NK-92 (cell line): Measurements from ENCODE around the gene CAPN9.

ENCODE experiments used
- DNase-seq: peaks from one replicate; lab custom pipeline; 2025; ENCODE audit not compliant: unreplicated experiment; lab: John Stamatoyannopoulos, UW

Gene CAPN9

DNA sequence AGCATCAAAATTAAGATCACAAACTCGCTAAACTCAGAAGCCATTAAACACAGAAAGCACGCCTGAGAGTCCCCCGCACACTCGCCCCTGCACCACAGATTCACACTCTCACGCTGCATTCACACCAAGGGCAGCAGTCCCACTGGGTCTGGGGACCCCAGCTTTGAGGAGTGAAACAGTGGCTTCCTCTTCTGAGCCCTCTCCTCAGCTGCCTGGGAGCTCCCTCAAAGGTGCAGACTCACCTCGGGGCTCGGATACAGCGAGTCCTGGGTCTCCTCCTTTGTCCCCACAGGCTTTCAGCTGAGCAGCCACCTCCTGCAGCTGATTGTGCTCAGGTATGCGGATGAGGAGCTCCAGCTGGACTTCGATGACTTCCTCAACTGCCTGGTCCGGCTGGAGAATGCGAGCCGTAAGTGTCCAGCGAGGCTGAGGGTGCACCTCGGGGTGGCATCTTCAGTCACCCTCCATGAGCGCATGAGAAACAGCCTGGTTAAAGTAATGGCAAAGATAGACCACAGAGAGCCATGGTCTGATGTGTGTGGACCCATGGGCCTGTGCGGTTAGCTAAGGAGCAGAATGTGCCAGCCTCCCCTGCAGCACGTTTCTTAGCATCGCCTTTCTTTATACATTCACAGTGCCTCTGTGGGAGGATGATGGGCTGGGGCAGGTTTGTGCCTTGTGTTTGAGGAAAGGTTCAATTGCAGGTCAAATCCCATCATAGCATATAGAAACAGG lies 47.9 kb downstream of the CAPN9 start:
- DNase-seq, result no peak

DNA sequence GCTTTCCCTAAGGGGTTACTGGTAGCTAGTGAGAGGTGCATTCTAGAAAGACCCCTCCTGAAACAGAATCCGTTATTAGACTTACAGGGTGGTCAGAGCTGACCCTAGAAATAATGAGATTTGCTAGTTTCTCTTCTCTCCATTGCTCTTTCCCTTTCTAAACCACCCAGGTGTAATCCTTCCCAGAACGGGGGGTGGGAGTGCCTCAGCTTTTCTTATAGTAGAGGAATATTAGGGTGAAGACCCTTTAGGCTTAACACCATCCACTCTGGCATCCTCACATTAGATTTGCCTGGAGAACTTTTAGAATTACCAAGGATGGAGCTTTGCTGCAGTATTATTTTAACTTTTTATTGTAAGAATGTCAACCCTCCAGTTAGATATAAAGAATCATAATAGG lies 49.4 kb downstream of the CAPN9 start:
- no peak for DNase-seq

DNA sequence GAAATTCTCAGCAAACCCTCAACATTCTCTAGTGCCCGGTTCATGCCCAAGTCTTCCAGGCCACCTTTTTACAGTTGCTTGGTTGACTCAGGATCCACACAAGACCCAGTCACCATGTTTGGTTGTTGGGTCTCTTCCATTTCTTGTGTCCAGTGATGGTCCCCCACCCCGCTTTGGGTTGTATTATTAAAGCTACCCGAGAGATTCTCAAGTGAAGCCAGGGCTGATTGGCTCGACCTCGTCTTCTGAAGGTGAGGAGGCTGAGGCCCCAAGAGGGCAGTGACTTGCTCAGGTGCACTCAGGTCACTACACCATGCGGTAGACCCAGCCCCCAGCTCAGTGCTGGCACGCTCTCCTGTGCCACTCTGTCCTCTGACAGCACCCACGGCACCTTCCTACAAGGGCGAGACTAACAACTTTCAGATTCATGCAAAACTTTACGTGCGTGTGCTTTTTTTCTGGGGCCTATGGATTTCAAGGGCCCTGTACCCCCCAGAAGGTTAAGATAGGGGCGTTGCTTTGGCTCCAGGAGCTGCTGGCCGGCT lies 50.3 kb downstream of the CAPN9 start:
- no peak for DNase-seq

DNA sequence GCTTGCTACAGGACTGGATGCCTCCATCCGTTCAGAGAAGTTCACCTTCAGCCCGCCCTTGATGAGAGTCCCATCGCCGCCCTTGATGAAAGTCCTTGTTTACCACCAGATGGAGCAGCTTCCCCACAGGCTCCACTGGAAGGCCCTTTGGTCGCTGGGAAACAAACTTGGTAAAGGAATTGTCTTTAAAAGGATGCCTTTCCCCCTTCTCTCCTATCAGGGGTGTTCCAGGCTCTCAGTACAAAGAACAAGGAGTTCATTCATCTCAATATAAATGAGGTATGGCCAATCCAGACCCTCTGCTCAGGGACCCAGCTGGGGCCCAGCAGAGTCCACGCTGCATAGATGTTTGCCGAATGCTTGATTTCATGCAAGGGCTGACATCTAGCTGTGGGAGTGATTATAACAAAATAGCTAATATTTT lies 50.8 kb downstream of the CAPN9 start:
- DNase-seq, result no peak

DNA sequence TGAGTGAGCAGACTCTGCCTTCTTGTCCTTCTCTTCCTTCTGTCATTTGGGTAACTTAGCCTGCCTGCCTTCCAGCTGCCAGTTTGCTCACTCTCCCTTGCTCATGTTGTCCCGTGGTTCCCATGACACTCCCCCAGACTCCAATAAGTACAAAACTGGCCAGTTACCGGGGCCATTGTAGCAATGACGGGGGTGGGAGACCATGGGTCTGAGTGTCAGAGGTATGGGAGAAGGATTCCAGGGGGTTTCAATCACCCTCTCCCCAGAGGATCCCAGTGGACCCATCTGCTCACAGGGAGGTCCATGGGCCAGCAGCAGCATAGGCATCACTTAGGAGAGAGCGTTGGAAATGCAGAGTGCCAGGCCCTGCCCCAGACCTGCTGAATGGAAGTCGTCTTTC lies 51.3 kb downstream of the CAPN9 start:
- no peak for DNase-seq

DNA sequence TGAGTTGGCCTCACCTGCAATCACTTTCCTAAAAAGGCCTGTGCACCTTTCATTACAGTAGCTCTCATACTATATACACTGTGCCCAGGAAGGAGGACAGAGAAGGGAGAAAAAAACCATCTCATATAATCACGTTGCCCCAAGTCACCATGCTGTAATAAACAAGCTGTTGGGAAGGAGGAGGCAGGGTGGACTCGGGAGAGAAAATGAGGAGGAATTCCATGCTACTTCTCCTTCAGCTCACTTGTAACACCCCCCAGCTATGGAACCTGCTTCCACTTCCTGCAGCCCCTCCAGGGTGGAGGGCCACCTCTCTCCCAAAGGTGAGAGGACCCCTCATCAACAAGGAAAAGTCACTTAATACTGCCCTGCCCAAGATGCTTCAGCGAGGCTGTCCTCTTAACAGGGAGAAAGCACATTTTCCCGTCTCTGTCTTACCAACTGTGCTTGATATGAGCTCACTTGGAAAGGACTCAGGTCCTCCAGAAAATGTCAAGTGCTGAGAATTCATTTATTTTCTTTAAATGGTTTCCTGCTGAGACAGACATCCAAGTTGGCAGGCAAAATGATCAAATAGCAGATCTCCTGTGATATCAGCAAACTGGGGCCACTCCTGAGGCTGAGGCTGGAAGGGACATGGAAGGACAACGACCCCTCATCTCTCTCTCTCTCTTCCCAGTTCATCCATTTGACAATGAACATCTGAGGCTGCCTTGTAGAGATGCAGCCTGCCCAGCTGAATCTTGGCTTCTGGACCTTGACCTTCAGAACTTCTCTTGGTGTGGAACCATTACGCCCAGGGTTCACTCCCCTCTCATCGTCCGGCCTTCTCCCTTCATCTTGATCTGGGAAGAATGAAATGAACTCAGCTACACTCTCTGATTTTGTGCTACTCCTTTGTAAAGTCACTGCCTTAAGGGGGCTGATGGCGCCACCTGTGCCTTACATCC lies 54.0 kb downstream of the CAPN9 start:
- no peak for DNase-seq

DNA sequence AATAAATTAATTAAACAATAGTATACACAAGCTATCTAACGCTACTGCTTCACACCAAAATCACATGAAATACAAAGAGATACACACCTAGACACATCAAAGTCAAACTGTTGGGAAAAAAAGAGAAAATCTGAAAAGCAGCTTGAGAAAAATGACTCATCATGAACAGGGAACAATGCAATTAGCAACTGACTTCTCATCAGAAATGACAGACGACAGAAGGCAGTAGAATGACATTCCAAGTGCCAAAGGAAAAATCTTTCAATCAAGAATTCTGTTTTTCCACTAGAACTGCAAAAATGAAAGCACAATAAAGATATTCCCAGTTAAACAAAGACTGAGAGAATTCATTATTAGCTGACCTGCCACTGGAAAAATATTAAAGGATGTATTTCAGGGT lies 57.2 kb downstream of the CAPN9 start:
- DNase-seq, result no peak

DNA sequence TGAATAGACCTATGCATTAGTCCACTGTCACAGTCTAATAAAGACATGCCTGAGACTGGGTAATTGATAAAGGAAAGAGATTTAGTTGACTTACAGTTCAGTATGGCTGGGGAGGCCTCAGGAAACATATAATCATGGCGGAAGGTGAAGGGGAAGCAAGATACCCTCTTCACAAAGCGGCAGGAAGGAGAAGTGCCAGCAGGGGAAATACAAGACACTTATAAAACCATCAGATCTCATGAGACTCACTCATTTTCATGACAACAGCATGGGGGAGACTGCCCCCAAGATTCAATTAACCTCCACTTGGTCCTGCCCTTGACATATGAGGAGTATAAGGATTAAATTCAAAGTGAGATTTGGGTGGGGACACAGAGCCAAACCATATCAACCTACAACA lies 59.4 kb downstream of the CAPN9 start:
- DNase-seq, result no peak

DNA sequence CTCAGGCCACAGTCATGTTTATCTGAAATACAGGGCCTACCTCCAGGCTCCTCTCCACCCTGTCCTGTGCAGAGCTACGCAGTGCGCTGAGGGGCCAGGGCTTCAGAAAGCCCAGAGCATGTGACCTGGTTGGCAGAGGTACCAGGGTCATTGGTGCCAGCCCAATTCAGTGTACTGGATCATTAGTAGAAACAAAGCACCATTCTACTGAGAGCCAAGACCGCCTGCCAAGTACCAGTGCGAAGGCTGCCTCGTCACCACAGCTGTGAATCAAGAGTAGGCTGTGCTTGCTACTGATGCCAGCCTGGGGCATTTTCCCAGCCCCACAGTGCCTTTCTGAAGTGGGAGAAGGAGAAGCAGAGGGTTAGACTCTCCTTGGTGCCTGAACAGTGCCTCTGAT lies 59.8 kb downstream of the CAPN9 start:
- no peak for DNase-seq

DNA sequence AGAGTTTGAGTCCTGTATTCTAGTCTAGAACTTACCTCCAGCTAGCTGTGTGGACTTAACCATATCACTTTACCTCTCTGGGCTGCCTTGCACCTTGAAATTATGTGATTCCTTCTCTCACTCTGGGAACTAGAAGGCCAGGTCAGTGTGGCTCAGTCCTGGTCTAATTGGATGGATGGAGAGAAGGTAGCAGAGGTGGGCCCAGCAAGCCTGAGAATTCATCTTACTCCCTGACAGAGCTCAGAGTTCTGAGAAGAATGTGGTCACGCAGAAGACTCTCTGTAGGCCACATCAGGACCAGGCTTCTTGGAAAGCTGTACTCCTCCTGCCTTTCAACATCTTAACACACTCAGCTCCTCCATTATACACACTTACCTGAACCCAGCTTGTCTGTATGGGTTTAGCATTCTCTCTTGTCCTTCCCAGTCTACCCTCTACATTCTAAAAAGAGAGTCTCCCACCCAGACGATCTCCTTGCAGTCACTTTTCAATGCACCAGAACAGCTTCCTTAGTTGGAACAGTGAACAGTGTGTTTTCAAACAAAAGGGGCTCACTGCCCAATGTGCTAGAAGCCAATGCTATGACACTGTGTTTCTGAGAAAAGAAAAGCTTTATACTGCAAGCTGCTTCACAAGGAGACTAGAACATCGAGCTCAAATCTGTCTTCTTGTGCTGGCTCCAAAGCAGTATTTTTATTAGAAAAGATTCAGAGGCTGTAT lies 60.5 kb downstream of the CAPN9 start:
- no peak for DNase-seq

DNA sequence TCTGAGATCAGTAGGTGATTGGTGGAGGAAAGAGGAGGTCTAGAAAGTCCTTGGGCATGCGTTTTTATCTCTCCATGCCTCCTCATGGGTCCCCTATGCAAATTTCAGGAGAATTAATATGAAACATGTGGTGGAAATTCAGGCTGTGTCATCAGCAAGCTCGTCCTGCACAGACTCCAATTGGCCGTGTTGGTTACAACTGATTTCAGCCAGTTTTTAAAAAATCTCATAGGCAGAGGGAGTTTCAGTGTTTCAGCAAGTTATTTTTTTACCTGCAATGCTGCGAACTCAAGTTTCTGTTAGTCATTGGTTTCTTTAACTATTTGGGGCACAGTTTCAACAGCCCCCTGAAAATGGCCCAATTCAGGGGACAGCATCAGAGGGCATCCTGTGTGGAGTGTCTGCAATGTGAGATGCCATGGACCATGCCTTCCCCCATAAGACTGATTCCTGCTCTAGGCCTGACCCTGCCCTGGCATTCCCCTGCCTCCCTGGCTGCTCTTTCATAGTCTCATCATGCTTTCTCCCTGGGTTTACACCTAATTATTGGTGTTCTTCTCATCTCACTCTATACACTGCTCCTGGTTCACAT lies 61.2 kb downstream of the CAPN9 start:
- DNase-seq, result no peak

DNA sequence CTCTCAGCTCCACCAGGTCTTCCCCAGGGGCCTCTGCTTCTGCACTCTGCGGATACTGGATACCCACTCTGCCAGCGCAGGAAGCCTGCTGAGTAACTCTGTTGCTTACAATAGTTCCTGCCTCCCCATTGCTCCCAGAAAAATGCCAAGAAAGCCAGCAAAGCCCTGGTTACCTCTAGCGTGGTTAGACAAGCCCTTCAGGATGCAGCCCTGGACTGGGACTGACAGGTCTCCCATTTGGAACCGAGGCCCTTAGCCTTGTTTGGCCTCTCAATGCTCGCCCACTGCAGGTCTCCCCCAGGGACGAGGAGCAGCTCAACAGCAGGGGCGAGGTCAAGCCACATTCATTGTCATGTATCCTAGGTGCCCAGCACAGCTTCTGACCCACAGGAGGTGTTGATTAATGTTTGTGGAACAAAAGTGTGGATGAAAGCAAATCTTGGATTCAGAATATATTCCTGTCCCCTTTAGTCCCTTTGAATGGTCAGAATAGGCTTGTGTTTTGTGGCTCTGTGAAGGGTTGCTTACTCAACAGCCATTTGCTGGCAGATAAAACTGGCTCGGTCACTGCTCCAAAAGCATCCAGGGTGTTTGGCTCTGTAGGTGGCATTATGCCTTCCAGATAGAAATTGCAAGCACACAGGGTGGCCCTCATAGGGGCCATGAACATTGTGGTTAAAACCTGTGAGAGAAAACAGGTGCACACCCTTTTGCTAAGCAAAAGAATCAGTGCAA lies 62.2 kb downstream of the CAPN9 start:
- no peak for DNase-seq

DNA sequence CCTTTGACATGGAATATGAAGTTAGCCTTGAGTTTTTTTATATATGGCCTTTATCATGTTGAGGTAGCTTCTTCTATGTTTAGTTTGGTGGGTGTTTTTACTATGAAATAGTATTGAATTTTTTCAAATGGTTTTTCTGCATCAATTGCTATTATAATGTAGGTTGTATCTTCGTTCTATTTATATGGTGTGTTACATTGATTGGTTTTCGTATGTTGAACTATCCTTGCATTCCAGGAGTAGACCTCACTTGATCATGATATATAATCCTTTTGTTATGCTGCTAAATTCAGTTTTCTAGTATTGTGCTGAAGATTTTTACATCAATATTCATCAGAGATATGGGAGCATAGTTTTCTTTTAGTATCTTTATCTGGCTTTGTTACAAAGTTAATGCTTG lies 65.4 kb downstream of the CAPN9 start:
- no peak for DNase-seq

DNA sequence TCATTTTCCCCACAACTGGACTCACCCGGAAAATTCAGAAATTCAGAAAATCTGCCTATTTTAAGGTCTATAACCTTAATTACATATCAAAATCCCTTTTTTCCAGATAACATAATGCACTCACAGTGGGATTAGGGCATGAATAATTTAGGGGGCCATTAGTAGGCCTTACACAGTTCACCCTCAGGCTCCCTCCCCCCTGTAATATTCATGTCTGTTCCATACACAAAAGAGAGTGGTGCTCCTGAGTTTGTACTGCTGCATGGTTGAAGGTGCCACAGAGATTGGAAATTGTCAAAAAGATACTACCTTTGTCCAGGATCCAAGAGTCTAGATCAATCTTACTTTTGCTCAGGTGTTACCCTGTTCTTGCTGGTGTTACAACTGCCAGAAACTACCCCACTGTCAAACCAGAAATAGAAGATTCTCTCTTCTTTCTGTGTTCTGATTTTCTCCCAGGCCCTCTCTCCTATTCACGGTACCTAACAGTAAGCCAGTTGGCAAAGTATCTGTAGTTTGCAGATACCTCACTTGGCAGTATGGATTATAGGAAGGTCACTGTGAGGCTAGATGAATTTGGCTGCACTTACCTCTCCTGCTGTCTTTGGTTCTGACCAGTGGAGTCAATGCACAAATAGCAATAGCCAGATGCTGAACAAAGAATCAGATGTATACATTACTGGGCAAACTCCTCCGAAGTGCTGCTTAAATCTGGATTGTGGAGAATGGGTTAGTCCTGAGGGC lies 67.9 kb downstream of the CAPN9 start:
- DNase-seq, result no peak

DNA sequence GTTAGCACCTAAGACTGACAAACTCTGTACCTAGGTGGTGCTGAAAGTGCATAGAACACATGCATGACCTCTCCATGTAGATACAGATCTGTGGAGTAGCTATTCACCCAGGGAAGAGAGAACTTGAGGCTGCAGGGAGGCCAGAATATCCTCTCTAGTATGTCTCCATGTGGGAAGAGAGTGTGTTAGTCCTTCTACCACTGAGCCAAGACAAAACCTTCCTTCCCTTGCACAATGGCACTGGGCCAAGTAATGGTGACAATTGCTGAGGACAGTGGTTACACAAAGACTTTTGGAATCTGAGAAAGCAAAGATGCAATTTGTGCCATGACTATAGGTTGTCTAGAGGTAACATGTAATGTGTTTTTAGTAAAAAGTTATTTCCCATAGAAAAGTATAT lies 68.8 kb downstream of the CAPN9 start:
- no peak for DNase-seq

DNA sequence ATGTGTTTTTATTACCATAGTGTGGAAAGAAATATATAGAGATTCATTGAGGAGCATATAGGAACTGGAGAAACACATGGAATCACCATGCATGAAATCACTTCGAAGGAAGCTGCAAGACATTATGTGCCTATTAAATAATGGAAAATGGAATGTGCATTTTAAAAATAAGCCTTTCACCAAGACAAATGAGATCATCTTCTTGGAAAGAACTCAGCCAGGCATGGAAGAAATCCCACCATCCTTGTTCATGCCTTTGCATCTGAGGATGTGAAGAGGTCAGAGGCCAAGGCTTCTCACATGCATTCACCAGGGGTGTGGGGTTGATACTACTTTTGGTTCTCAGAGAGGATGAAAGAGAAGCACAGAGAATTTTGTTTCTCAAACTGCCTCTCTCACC lies 71.2 kb downstream of the CAPN9 start:
- no peak for DNase-seq

DNA sequence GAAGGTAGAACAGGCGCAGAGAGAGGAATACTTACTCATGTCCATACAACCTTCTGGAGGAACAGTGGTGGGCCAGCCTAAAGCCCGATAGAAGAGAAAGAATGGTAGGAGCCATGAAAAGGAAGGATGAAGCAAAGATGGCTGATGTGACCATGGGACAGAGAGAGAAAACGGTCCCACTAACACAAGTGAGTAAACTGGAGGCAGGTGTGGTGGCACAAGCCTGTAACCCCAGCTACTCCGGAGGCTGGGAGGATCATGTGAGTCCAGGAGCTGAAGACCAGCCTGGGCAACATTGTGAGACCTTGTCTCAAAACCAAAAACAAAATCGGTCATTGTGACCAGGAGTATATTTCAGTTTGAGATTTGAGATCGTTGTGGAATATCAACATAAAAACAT lies 71.7 kb downstream of the CAPN9 start:
- DNase-seq, result no peak

DNA sequence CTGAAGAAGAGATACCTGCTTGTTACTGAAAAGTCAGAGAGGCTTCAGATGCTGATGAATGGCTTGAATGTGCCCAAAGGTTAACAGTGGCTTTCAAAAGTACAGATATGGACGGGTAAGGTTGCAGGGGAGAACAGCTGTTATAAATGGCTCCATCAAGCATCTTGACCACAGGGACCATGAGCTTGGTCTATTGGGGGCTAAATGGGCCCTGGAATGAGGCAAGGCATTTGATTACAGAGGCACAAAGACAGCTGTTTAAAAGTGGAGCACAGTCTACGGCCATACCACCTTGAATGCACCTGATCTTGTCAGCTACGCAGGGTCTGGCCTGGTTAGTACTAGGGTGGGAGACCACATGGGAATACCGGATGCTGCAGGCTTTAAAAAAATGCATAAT lies 72.8 kb downstream of the CAPN9 start:
- DNase-seq, result no peak

DNA sequence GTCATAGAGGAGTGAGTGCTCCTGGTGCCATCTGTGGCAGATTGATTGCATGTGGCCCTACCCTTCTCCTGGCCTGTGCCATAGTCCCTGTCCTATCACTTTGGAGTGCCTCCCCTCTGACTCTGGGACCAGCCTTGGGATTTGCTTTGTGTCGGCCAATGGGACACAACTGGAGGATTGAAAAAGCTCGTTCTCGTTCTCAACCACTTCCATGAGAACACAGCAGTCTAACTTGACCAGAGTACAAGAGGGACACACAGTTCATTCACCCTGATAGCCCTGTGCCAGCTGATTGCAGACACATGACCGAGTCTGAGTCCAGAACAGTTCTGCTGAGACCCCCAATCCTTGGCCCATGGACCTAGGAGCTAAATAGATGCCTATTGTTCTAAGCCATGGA lies 73.4 kb downstream of the CAPN9 start:
- no peak for DNase-seq

DNA sequence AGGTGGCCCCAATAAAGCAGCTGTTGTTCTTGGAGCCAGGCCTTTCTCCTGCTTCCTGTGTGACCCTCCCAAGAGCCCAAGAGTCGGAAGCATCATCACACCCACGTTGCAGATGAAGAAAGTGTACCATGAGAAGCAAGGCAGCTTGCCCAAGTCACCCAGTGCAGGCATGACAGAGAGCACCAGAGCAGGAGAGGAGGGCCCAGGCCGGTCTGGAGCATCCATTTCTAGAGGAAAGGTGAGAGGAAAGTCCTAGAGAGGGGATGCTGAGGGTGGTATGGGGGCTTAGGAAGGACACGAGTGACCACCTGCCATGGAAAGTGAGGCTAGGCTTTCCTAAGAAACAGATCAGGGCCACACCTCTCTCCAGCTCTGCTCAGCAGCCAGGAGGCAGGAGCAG lies 74.2 kb downstream of the CAPN9 start:
- no peak for DNase-seq
